Measurements from ENCODE around the gene CIAO2A.

Gene CIAO2A

GRCh38 chr15:64026591-64026990 lies 67.0 kb downstream of the CIAO2A start:
- TF ChIP-seq POLR2AphosphoS5 (IDR thresholded peaks at IDR 0.05; ENCODE audit: low read depth), result no peak
- no peak overlapping the region for H3K4me3 ChIP-seq (replicated peaks; ENCODE audit: insufficient read depth, low read length)
- DNase-seq (ENCODE audit: low read depth in 1 of 2, low spot score in 1 of 2), result no peak

GRCh38 chr15:64024172-64025050 lies 69.2 kb downstream of the CIAO2A start:
- no peaks in the 10 kb centered on the region for H3K27me3 ChIP-seq (ENCODE audit: insufficient read depth, poor library complexity, severe bottlenecking)
- H3K4me3 ChIP-seq (replicated peaks; ENCODE audit: insufficient read depth, low read length), result no peak overlapping the region
- TF ChIP-seq SPI1 (IDR thresholded peaks at IDR 0.05; ENCODE audit: borderline replicate concordance, low read depth), result no peak
- no peak for TF ChIP-seq REST (IDR thresholded peaks at IDR 0.05; ENCODE audit: insufficient replicate concordance, low read depth)
- no peak for TF ChIP-seq GABPA (IDR thresholded peaks at IDR 0.05; ENCODE audit: low read depth)
- TF ChIP-seq POLR2AphosphoS5 (IDR thresholded peaks at IDR 0.05; ENCODE audit: low read depth), result no peak
- TF ChIP-seq CTCF (IDR thresholded peaks at IDR 0.05; ENCODE audit: insufficient read depth, low read length), result no peak
- peak in 1 of 2 experiments; percentile 43 for DNase-seq (ENCODE audit: low read depth in 1 of 2, low spot score in 1 of 2)
- no peak overlapping the region for H3K27ac ChIP-seq (replicated peaks)

More at GRCh38 chr15:64026591-64026990, 67.0 kb downstream of the CIAO2A start:
- Histone ChIP-seq H3K27me3 (ENCODE audit: insufficient read depth, poor library complexity, severe bottlenecking) (no peaks in the 10 kb centered on the region), H3K27ac (replicated peaks) (no peak overlapping the region)

- H3K27ac ChIP-seq (replicated peaks), result no peak overlapping the region
- no peak for TF ChIP-seq CTCF (IDR thresholded peaks at IDR 0.05; ENCODE audit: insufficient read depth, low read length)
- TF ChIP-seq REST (IDR thresholded peaks at IDR 0.05; ENCODE audit: insufficient replicate concordance, low read depth), result no peak
- no peak for TF ChIP-seq SPI1 (IDR thresholded peaks at IDR 0.05; ENCODE audit: borderline replicate concordance, low read depth)
- TF ChIP-seq POLR2AphosphoS5 (IDR thresholded peaks at IDR 0.05; ENCODE audit: low read depth), result no peak
- no peak for DNase-seq (ENCODE audit: low read depth in 1 of 2, low spot score in 1 of 2)
- H3K4me3 ChIP-seq (replicated peaks; ENCODE audit: insufficient read depth, low read length), result no peak overlapping the region
- H3K27me3 ChIP-seq (ENCODE audit: insufficient read depth, poor library complexity, severe bottlenecking), result no peaks in the 10 kb centered on the region
These were observed 70.4 kb downstream of the CIAO2A start for GRCh38 chr15:64023220-64023619.

GRCh38 chr15:64022571-64022970 lies 71.1 kb downstream of the CIAO2A start:
- no peak for TF ChIP-seq GABPA (IDR thresholded peaks at IDR 0.05; ENCODE audit: low read depth)
- TF ChIP-seq POLR2AphosphoS5 (IDR thresholded peaks at IDR 0.05; ENCODE audit: low read depth), result no peak
- no peak for TF ChIP-seq SPI1 (IDR thresholded peaks at IDR 0.05; ENCODE audit: borderline replicate concordance, low read depth)
- TF ChIP-seq REST (IDR thresholded peaks at IDR 0.05; ENCODE audit: insufficient replicate concordance, low read depth), result no peak
- TF ChIP-seq CTCF (IDR thresholded peaks at IDR 0.05; ENCODE audit: insufficient read depth, low read length), result no peak

More at GRCh38 chr15:64022571-64022970, 71.1 kb downstream of the CIAO2A start:
- no peak overlapping the region for H3K27ac ChIP-seq (replicated peaks)
- DNase-seq (ENCODE audit: low read depth in 1 of 2, low spot score in 1 of 2), result no peak
- H3K4me3 ChIP-seq (replicated peaks; ENCODE audit: insufficient read depth, low read length), result no peak overlapping the region
- H3K27me3 ChIP-seq (ENCODE audit: insufficient read depth, poor library complexity, severe bottlenecking), result no peaks in the 10 kb centered on the region
